Lower leg skin (tissue), 4 donors: ENCODE measurements around the gene PCDH9. TPM values are rescaled to one million over a fixed set of nuclear protein-coding genes. Genes with fewer than 3 reads are reported as not detected.

ENCODE experiments used
- DNase-seq, 2 donors: peaks; one replicate each; pipeline ENCODE4 v3.0.0-alpha.2; 2019; ENCODE audit warnings: low spot score in 2 of 2
- H3K4me3 ChIP-seq: fragments of 200-600 bp; sonication (generic); 2 replicates; pipeline ENCODE4 v1.5.1; 2017; ENCODE audit warnings: mild to moderate bottlenecking, low read depth; ENCODE audit not compliant: poor library complexity, severe bottlenecking
- POLR2A ChIP-seq, 2 donors: fragments of 450-650 bp; IDR thresholded peaks; one replicate each; pipeline ENCODE4 v1.6.1; 2016 to 2017; ENCODE audit warnings: antibody characterized with exemption in 2 of 2, mild to moderate bottlenecking in 1 of 2, moderate library complexity in 1 of 2
- WGBS, 2 donors: methylation state at CpG; one replicate each; pipeline ENCODE4 v1.1.5; 2018; 5-methylcytosine and 5-hydroxymethylcytosine counted together
- intact Hi-C: fragments of 100-400 bp; cut with DNase I; formaldehyde crosslinking; loops from one replicate; pipeline ENCODE4 v1.15.0; 2023; ENCODE audit warnings: low total_unique reads
- total RNA-seq, 4 donors: library from RNA; depleted of rRNA; stranded (reverse); fragments of >200 nt; gene quantifications; one replicate each; pipeline ENCODE4 v1.1.0, GENCODE V29; 2016
- TF ChIP-seq, protein P1 (sequence below), 3 donors: fragments of 450-650 bp; IDR thresholded peaks; one replicate each; pipeline ENCODE4 v1.5.1; 2016; ENCODE audit warnings: antibody characterized with exemption in 3 of 3, mild to moderate bottlenecking in 3 of 3, moderate library complexity in 2 of 3

Gene PCDH9
- total RNA-seq, 4 donors from 2014 or later: 0.21 to 0.84 (median 0.36) TPM

DNA sequence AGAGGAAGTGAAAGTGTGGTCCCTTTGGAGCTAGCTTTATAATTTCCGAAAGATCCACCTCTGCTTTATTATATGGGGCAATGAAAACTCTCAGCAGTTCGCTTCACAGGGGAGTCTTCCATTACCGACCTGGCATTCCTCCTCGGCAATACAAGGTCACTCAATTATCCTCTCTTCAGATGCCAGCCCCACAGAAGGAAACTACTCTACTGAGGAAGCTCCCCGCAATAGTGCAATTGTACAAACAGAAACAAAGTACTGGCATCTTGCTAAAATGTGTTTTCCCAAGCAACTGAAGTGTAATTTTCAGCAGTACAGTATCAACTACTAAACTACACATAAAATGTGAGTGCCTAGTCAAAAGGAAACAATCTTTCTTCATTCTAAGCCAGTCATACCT, 702.0 kb downstream of the PCDH9 start:
- TF ChIP-seq, protein P1, sequence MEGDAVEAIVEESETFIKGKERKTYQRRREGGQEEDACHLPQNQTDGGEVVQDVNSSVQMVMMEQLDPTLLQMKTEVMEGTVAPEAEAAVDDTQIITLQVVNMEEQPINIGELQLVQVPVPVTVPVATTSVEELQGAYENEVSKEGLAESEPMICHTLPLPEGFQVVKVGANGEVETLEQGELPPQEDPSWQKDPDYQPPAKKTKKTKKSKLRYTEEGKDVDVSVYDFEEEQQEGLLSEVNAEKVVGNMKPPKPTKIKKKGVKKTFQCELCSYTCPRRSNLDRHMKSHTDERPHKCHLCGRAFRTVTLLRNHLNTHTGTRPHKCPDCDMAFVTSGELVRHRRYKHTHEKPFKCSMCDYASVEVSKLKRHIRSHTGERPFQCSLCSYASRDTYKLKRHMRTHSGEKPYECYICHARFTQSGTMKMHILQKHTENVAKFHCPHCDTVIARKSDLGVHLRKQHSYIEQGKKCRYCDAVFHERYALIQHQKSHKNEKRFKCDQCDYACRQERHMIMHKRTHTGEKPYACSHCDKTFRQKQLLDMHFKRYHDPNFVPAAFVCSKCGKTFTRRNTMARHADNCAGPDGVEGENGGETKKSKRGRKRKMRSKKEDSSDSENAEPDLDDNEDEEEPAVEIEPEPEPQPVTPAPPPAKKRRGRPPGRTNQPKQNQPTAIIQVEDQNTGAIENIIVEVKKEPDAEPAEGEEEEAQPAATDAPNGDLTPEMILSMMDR (IDR thresholded peaks at IDR 0.05): no peak
- TF ChIP-seq POLR2A (IDR thresholded peaks at IDR 0.05): no peak
- intact Hi-C loops: no loop called here
- H3K4me3 ChIP-seq: no peak overlapping the region
- DNase-seq: no peak
- WGBS, 2 donors: 81 to 82% methylated on average over 5 of the region's 5 CpGs

DNA sequence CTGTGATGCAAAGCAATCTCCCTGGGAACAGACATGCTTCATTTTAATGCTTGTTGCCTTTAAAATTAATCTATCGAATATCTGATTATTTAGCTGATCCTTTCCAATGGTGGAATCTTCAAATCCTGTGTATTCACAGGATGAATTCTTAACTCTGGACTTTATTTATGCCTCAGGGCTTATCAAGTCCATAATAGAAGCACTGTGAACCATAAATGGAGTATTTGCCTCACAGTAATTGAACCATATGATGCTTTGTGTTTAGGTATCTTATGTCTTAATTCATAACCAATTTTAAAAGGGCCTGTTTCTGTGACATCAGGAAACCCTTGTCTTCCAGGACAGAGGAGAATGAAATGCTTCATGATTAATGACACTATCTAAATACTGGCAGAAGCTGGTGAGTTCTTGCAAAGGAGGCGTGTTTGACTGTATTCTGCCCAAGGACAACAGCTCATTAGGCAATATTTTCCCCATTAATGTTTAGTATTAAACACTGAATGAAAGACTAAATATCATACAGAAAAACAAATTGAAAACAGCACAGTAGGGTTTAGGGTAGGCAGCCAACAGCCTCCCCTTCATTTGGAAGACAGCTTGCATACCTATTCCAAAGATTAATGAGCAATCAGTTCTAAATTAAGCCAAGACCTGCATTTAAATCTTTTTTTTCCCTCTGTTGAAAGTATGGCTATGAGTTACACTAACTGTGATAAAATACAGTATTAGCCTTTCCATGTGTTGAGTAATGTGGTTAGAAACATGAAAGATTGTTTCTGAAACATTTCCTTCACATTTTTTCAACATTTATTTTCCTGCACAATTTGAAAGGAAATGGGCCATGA, 709.4 kb downstream of the PCDH9 start:
- 47 to 54% methylated on average over 2 of the region's 2 CpGs for WGBS, 2 donors
- H3K4me3 ChIP-seq: no peak overlapping the region
- TF ChIP-seq POLR2A (IDR thresholded peaks at IDR 0.05): no peak
- TF ChIP-seq, protein P1 (IDR thresholded peaks at IDR 0.05): no peak
- no peak for DNase-seq
- intact Hi-C loops: no loop called here

DNA sequence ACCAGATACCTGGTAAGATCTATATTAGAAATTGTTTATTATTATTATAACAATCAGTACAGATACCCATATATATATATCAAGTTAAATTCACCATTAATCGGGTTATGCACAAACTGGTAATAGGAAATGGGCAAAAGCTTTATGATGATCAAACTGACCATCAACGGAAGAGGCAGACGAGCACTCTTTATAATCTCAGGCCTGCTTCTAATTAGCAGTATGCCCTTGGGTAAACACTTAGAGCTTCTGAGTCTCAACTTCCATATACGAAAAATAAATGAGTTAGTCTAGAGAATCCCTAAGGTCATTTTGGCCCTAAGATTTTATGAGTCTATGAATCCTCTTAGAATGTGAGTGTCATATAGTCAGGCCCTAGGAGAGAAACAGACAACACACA, 710.9 kb downstream of the PCDH9 start:
- 75 to 76% methylated on average over 4 of the region's 4 CpGs for WGBS, 2 donors
- intact Hi-C loops: no loop called here
- no peak overlapping the region for H3K4me3 ChIP-seq
- no peak for DNase-seq
- TF ChIP-seq, protein P1 (IDR thresholded peaks at IDR 0.05): no peak
- no peak for TF ChIP-seq POLR2A (IDR thresholded peaks at IDR 0.05)

DNA sequence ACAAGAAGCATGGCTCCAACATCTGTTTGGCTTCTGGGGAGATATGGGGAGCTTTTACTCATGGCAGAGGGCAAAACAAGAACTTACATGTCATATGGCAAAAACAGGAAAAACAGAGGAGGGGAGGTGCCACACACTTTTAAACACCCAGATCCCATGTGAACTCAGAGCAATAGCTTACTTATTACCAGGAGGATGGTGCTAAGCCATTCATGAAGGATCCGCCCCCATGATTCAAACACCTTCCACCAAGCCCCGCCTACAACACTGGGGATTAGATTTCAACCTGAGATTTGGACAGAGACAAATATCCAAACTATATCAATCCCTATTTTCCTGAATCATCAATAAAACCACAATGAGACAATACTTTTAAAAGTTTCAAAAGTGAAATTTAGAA, 712.1 kb downstream of the PCDH9 start:
- TF ChIP-seq, protein P1 (IDR thresholded peaks at IDR 0.05): no peak
- no peak for TF ChIP-seq POLR2A (IDR thresholded peaks at IDR 0.05)
- no peak overlapping the region for H3K4me3 ChIP-seq
- 84 to 86% methylated on average over 2 of the region's 2 CpGs for WGBS, 2 donors
- intact Hi-C loops: no loop called here
- no peak for DNase-seq

DNA sequence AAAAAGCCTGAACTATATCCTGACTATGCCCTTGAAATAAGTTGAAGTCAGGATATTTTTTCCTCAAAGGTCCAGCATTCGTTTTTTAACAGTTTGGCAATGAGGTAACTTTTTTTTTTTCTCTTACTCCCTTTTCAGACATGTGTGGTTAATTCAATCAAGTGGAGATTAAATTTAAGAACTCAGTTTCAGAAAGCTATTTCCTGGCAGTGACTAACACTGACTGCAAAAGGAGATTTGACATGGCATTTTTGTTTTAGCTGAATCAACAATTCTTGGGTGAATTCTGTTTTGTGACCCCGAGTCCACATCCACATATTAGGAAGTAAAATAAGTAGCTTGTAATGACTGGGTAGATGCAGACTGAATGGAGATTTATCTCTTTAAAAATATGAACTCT, 716.4 kb downstream of the PCDH9 start:
- 28 to 33% methylated on average over 2 of the region's 2 CpGs for WGBS, 2 donors
- no peak overlapping the region for H3K4me3 ChIP-seq
- TF ChIP-seq, protein P1 (IDR thresholded peaks at IDR 0.05): no peak
- no peak for TF ChIP-seq POLR2A (IDR thresholded peaks at IDR 0.05)
- DNase-seq: no peak
- intact Hi-C loops: no loop called here
